KOPT-K1 (cell line): ENCODE measurements around the gene CEP55.

Source experiments
- H3K27ac ChIP-seq: fragments of 200-600 bp; sonication (generic); 2 replicates; pipeline ENCODE4 v1.5.1; 2016; ENCODE audit warnings: antibody characterized with exemption, mild to moderate bottlenecking, low read depth, low read length; ENCODE audit not compliant: poor library complexity, severe bottlenecking
- H3K36me3 ChIP-seq: fragments of 200-600 bp; sonication (generic); 2 replicates; pipeline ENCODE4 v1.5.1; 2017; ENCODE audit warnings: antibody characterized with exemption, mild to moderate bottlenecking, low read length, moderate library complexity; ENCODE audit not compliant: insufficient read depth
- H3K9me3 ChIP-seq: fragments of 200-600 bp; sonication (generic); 2 replicates; pipeline ENCODE4 v1.5.1; 2017; ENCODE audit warnings: antibody characterized with exemption, low read length, mild to moderate bottlenecking; ENCODE audit not compliant: insufficient read depth, poor library complexity, severe bottlenecking

The CEP55 gene

GRCh38 chr10:93482145-93482834, 14.1 kb upstream of the CEP55 start, which contains the start of gene MYOF:
TSS of gene MYOF (minus strand) at chr10:93482334. CDS start at chr10:93482194, 140 bp downstream.
- Histone ChIP-seq H3K36me3 (no peaks in the 10 kb centered on the region), H3K27ac (no peak within 1 kb of the TSS), H3K9me3 (no peaks in the 10 kb centered on the region)

GRCh38 chr10:93485690-93486089, 10.7 kb upstream of the CEP55 start:
- Histone ChIP-seq H3K36me3 (no peaks in the 10 kb centered on the region), H3K27ac (no peak overlapping the region)

GRCh38 chr10:93488956-93489528, 7.4 kb upstream of the CEP55 start:
- no peaks in the 10 kb centered on the region for H3K36me3 ChIP-seq
- no peaks in the 10 kb centered on the region for H3K9me3 ChIP-seq
- H3K27ac ChIP-seq, result no peak overlapping the region

More at GRCh38 chr10:93485690-93486089, 10.7 kb upstream of the CEP55 start:
- no peaks in the 10 kb centered on the region for H3K9me3 ChIP-seq

GRCh38 chr10:93491602-93492121, 4.8 kb upstream of the CEP55 start:
- Histone ChIP-seq H3K27ac (no peak overlapping the region), H3K9me3 (no peaks in the 10 kb centered on the region), H3K36me3 (no peaks in the 10 kb centered on the region)

GRCh38 chr10:93493162-93493561, 3.2 kb upstream of the CEP55 start:
- Histone ChIP-seq H3K36me3 (no peaks in the 10 kb centered on the region), H3K27ac (no peak overlapping the region), H3K9me3 (no peaks in the 10 kb centered on the region)

- H3K27ac ChIP-seq, result no peak overlapping the region
- peaks cover 10% of the 10 kb centered on the region for H3K36me3 ChIP-seq
- no peaks in the 10 kb centered on the region for H3K9me3 ChIP-seq
Observed at GRCh38 chr10:93494494-93494893, 1.9 kb upstream of the CEP55 start.

GRCh38 chr10:93495654-93496321, 624 bp upstream of the CEP55 start:
- H3K9me3 ChIP-seq, result no peaks in the 10 kb centered on the region
- H3K36me3 ChIP-seq, result peaks cover 23% of the 10 kb centered on the region
- peak overlapping the region; percentile 89 for H3K27ac ChIP-seq

GRCh38 chr10:93498166-93498565, 1.8 kb downstream of the CEP55 start:
- H3K36me3 ChIP-seq, result peaks cover 46% of the 10 kb centered on the region
- H3K27ac ChIP-seq, result peak overlapping the region; percentile 89
- no peaks in the 10 kb centered on the region for H3K9me3 ChIP-seq

- H3K36me3 ChIP-seq, result peaks cover 81% of the 10 kb centered on the region
- H3K9me3 ChIP-seq, result no peaks in the 10 kb centered on the region
- H3K27ac ChIP-seq, result no peak overlapping the region
Observed at GRCh38 chr10:93501650-93502049, 5.2 kb downstream of the CEP55 start.

GRCh38 chr10:93503075-93503474, 6.7 kb downstream of the CEP55 start:
- Histone ChIP-seq H3K36me3 (peaks cover 95% of the 10 kb centered on the region), H3K27ac (peak overlapping the region; percentile 3), H3K9me3 (no peaks in the 10 kb centered on the region)

GRCh38 chr10:93505075-93505474, 8.7 kb downstream of the CEP55 start:
- H3K36me3 ChIP-seq, result peaks cover 98% of the 10 kb centered on the region
- H3K9me3 ChIP-seq, result no peaks in the 10 kb centered on the region
- H3K27ac ChIP-seq, result no peak overlapping the region

GRCh38 chr10:93509816-93510215, 13.4 kb downstream of the CEP55 start:
- H3K9me3 ChIP-seq, result no peaks in the 10 kb centered on the region
- H3K36me3 ChIP-seq, result peaks cover 96% of the 10 kb centered on the region

GRCh38 chr10:93512565-93512964, 16.2 kb downstream of the CEP55 start:
- no peak overlapping the region for H3K27ac ChIP-seq
- H3K9me3 ChIP-seq, result no peaks in the 10 kb centered on the region
- H3K36me3 ChIP-seq, result peaks cover 96% of the 10 kb centered on the region

More at GRCh38 chr10:93509816-93510215, 13.4 kb downstream of the CEP55 start:
- no peak overlapping the region for H3K27ac ChIP-seq

- Histone ChIP-seq H3K9me3 (no peaks in the 10 kb centered on the region), H3K36me3 (peaks cover 96% of the 10 kb centered on the region), H3K27ac (no peak overlapping the region)
Observed at GRCh38 chr10:93513091-93513490, 16.7 kb downstream of the CEP55 start.

- H3K36me3 ChIP-seq, result peaks cover 97% of the 10 kb centered on the region
- H3K27ac ChIP-seq, result no peak overlapping the region
- H3K9me3 ChIP-seq, result peaks cover 13% of the 10 kb centered on the region
Observed at GRCh38 chr10:93514521-93514920, 18.1 kb downstream of the CEP55 start.
